Activated CD8-positive, alpha-beta memory T cell treated with anti-CD3 and anti-CD28 coated beads, Interleukin-2, amount 50 U/mL, for 1 hour (primary cell): Measurements from ENCODE around the gene SGPP1.
"Not testable (repeated sequence)": the region's sequence is repeated elsewhere in the genome, so short reads cannot be mapped to it uniquely, and the experiment has no call there.

Experiments used
- DNase-seq: peaks from one replicate; pipeline ENCODE4 v3.0.0-alpha.2; 2020; ENCODE audit errors: extremely low read depth

SGPP1 gene, protein sequence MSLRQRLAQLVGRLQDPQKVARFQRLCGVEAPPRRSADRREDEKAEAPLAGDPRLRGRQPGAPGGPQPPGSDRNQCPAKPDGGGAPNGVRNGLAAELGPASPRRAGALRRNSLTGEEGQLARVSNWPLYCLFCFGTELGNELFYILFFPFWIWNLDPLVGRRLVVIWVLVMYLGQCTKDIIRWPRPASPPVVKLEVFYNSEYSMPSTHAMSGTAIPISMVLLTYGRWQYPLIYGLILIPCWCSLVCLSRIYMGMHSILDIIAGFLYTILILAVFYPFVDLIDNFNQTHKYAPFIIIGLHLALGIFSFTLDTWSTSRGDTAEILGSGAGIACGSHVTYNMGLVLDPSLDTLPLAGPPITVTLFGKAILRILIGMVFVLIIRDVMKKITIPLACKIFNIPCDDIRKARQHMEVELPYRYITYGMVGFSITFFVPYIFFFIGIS

DNA sequence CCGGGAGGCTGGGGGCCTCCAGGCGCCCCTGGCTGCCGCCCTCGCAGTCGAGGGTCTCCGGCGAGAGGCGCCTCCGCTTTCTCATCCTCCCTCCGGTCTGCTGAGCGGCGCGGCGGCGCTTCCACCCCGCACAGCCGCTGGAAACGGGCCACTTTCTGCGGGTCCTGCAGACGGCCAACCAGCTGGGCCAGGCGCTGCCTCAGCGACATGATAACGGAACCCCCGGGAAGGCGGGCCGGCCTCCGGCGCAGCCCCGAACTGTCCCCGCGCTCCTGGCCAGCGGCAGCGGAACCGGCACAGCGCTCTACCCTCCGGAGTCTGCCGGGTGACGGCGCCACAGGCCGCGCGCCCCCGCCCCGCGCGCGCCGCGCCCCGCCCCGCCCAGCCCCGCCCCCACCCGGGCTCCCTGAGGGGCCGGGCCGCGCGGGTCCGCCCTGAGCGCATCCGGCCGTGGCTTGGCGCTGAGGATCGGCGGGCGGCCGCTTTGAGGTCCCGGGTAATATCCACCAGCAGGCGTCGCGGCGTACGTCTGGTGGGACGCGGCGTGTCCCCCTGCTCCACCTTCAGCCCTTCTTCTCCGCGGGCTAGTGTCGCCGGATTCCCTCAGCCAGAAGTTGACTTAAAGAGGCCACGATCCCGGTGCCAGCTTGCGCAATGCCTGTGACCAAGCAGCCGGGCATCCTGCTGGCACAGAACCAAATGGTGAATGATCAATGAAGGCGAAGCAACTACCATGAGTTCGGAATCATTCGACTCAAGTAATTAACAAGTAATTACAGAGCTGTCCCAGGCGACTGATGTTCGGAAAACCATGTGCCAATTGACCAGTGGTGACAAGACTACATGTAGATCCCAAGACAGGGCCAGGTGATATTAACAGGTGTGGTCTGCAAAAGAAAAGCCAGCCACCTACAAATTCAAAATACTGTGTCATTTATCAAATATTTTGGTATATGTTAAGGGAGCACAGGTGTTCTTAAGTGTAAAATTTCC, at the start of gene SGPP1:
Gene SGPP1 (minus strand): TSS at position 330 of the 993 bp plus-strand sequence. CDS start 121 bp downstream, at position 209.
- DNase-seq = peak; percentile 34

DNA sequence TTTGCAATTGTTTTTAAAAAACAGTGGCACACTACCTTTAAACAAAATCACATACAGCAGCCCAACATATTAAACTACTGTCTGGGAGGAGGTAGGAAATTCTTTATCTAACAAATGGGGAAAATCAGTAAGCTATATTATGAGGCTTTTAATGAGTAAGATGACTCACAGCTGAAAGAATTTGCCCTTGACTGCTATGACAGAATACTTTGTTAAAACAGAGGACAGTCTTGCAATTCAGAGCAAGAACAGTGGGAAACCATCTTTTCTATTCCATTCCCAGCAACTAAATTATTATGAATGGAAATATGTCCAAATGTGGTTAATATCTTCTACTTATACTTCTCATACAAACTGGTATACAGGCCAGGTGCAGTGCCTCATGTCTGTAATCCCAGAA, 49.2 kb upstream of the SGPP1 start:
- no peak for DNase-seq

DNA sequence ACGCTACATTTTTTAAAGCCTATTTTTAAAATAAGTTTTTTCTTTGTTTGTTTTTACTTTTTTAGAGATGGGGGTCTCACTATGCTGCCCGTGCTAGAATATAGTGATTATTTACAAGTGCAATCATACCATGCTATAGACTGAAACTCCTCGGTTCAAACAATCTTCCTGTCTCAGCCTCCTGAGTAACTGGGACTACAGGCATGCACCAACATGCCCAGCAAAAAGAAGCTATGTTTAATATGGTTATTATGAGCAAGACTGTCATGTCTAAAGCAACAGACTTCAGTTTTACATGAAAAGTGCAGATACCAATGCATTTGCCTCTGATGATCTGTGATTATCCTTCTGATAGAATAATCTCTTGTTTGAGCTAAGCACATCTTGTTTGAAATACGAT, 45.6 kb upstream of the SGPP1 start:
- DNase-seq = no peak

DNA sequence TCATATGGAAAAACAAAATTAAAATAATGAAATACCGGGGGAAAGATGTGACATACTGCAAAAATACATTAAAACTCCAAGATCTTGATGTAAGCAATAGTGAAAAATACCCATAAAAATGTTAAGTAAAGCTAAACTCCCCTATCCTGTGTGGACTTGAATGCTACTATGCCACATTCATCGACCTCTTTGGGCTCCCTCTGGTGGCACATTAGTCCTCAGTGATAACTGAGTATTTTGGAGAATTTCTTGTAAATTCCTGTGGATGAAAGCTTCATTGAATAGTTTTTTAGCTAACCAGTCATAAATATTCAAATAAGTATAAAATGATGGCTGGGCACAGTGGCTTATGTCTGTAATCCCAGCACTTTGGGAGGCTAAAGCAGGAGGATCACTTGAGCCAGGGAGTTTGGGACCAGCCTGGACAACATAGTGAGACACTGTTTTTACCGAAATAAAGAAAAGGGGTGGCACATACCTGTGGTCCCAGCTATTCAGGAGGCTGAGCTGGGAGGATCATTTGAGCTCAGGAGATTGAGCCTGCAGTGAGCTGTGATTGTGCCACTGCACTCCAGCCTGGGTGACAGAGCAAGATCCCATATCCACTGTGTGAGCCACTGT, 42.4 kb upstream of the SGPP1 start:
- peak; percentile 16 for DNase-seq

DNA sequence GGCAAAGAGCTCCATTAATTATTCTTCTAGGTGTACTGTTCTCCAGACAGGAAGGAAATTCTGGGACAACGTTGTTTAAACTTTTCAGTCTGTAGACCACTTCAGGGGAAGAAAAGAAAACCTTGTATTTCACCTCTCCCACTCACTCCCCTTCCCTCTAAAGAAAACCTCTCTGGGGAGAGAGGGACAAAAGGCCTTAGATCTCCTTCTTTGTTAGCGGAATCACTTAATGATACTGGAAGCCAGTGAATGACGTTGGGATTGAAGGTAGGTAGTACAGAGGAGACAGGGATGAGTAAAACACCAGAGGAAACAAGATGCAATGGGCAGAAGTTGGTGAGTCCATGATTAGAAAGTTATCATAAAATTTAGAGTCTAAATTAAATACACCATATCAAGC, 38.7 kb upstream of the SGPP1 start:
- no peak for DNase-seq

DNA sequence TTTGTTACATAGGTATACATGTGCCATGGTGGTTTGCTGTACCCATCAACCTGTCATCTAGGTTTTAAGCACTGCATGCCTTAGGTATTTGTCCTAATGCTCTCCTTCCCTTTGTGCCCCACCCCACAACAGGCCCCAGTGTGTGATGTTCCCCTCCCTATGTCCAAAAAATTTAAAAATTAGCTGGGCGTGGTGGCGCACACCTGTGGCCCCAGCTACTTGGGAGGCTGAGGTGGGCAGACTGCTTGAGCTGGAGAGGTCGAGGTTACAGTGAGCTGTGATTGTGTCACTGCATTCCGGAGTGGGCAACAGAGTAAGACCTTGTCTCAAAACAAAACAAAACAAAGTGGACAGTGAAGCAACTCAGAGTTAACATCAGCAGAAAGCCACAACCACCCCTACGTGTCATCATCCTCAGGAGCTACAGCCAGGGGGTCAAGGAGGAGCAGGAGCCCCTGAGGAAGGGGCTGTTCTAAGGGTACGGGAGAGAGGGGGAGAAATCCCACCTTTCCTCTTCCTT, 36.8 kb upstream of the SGPP1 start:
- DNase-seq = no peak

DNA sequence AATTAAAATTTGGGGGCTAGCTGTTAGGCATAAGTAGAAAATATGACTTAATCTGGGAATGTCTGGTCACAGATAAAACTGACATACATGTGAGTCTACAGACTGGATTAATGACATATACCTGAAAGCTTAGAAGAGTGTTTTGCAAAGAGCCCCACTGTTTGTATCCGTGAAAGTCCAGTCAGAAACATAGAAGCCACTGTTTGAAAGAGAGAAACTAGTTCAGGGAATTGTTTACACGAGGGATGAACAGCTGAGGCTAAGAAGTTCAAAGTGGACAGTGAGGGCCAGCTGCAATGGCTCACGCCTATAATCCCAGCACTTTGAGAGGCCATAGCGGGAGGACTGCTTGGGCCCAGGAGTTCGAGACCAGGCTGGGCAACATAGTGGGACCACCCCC, 36.2 kb upstream of the SGPP1 start:
- no peak for DNase-seq

DNA sequence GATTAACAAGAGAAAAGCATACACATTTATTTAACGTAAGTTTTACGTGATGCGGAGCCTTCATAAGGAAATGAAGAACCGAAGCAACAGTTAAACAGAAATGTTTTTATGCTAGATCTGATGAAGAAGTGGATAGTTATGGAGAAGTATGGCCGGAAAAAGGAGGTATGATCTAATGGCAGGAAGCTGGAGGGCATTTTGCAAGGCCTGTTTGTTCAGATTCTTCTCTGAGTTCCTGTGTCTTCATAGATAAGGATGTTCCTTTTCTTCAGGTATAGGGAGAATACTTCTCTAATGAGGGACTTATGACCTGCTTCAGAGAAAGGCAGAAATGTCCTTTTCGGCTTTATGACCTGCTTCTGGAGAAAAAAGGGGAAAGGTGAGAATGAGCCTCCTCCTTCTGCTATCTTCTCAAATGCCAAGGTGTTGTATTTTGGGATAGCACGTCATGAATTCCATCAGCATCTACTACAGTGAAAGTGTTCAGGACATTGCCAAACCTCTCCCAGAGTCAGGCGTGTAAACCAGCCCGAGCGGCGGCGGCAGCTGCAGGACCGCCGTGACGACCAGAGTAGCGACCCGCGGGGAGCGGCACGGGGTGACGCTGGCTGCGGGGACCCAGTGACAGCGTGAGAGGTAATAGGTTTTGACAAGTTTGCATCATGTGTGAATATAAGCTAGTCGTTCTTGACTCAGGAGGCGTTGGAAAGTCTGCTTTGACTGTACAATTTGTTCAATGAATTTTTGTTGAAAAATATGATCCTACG, 33.7 kb upstream of the SGPP1 start:
- no peak for DNase-seq

DNA sequence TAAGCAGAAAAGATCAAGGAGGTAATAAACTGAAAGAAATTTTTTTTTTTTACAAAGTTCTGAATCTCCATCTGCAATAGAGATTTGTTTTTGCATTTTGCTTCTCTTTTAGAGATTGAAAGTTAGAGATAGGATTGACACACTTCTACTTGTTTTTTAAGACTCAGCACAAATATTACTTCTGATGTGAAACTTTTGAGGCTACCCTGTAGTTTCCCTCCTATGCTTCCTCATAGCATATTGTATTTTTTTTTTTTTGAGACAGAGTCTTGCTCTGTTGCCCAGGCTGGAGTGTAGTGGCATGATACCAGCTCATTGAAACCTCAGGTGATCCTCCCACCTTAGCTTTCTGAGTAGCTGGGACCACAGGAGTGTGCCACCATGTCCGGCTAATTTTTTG, 32.1 kb upstream of the SGPP1 start:
- no peak for DNase-seq

DNA sequence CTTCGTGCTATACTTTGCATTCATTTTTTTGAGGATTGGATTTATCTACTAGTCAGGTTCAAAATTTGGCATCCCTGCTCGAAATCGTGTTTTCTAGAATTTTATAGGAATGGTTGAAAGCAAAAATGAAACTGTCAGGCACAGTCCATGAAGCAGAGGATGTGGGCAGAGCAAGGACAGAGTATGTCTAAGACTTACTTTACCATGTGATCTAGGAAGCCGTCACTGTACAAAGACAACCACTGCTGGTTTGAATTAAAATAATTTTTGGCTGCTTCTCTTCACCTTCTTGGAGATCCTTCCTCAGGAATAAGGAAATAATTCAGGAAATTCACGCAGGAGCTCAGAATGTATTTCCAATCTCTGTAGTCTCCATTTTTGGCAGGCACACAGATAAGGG, 31.6 kb upstream of the SGPP1 start:
- DNase-seq = no peak

DNA sequence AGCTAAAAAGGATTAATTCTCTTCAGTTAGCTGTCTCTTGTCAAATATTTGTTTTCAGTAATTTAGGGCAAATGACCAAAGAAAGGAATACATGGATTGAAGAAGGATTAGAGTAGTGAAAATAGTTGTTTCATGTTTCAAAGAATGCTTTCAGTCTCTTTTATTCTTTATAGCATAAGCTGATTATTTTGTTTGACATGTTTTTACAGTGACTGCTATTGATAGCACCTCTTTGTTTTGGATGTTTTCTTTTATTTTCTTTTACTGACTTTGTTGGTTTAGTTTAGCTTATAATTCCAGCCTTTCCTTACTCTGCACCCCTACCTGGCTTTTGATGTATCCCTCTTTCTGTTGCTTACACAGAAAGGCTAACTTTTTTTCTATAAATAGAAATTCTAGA, 29.3 kb upstream of the SGPP1 start:
- no peak for DNase-seq

DNA sequence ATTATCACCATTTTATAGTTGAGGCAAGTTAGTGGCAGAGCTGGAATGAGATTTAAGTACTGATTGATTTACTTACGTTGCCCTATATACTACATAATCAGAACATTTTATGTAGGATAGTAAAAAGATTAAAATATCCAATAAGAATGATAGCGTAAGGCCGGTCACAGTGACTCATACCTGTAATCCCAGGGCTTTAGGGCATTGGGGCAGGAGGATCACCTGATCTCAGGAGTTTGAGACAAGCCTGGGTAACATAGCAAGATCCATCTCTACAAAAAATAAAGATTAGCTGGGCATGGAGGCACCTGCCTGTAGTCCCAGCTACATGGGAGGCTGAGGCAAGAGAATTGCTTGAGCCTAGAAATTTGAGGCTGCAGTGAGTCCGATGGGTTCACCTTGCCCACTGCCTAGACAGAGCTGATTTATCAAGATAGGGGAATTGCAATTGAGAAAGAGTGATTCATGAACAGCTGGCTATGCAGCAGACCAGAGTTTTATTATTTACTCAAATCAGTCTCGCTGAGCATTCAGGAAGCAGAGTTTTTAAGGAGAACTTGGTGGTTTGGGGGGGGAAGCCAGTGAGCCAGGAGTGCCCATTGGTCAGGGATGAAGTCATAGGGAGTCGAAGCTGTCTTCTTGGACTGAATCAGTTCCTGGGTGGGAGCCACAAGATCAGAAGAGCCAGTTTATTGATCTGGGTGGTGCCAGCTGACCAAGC, 24.7 kb upstream of the SGPP1 start:
- no peak for DNase-seq

DNA sequence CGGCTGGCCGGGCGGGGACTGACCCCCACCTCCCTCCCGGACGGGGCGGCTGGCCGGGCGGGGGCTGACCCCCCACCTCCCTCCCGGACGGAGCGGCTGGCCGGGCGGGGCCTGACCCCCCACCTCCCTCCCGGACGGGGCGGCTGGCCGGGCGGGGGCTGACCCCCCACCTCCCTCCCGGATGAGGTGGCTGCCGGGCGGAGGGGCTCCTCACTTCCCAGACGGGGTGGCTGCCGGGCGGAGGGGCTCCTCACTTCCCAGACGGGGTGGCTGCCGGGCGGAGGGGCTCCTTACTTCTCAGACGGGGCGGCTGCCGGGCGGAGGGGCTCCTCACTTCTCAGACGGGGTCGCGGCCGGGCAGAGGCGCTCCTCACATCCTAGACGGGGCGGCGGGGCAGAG, 23.2 kb upstream of the SGPP1 start:
- not testable (repeated sequence) for DNase-seq

DNA sequence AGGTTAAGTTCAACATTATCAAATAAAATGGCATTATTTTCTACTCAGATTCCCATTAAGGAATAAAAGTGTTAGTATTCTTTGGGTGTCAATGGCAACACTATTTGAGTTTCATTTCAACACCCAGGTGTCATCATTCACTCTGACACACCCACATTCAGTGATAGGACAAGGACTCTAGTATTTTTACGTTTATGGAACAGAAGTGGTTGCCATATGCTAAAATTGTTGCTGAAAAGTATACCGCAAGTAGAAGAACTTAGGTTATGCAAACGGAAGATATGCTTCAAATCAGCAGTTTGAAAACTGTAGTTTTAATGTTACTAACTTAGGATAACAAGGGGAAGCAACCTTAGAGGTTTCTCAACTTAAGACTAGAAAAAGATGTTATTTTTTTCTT, 20.0 kb upstream of the SGPP1 start:
- no peak for DNase-seq

DNA sequence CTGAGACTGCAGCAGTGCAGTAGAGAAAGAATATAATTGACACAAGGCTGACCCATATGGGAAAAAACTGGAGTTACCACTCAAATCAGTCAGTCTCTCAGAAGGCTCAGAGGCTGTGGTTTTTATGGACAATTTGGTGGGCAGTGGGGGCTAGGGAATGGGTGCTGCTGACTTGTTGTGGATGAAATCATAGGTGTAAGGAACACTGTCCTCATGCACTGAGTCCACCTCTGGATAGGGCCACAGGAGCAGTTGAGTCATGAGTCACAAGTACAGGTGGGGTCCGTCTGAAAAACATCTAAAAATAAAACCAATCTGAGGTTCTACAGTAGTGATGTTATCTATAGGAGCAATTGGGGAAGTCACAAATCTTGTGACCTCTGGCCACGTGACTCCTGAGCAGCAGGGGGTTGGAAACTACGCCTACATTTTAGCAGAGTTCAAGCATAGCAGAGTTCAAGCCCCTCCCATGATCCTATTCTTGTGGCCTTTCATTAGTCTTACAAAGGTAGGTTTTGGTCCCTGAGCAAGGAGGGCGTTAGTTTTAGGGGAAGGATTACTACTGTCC, 18.1 kb upstream of the SGPP1 start:
- DNase-seq = no peak

DNA sequence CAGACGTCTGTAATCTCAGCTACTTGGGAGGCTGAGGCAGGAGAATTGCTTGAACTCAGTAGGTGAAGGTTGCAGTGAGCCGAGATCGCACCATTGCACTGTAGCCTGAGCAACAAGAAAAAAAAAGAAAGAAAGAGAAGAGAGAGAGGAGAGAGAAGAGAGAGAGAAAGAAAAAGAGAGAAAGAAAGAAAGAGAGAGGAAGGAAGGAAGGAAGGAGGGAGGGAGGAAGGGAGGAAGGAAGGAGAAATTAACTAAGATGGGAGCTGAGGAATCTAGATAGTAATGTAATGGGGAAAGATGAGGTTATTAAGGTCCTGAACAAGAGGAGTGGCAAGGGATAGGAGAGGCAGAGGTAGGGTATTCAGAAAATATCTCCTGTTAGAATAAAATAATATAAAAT, 17.4 kb upstream of the SGPP1 start:
- no peak for DNase-seq

DNA sequence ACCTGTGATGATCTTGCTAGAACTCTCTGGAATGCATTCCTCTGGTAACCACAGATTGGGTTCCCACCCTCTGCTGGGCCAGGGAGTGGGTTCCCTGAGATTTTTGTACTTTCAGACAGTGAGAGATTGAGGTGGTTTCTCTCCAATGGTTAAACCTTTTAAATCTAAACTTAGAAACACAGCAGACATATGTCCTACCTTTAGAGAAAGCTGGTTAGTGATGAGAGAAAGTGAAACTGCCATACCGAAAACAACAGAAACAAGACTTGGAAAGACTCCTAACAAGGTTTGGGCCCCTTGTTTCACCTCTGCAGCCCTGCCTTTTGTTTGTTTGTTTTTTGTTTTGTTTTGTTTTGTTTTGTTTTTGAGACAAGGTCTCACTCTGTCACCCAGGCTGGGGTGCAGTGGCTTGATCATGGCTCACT, 9.7 kb upstream of the SGPP1 start:
- DNase-seq = no peak

DNA sequence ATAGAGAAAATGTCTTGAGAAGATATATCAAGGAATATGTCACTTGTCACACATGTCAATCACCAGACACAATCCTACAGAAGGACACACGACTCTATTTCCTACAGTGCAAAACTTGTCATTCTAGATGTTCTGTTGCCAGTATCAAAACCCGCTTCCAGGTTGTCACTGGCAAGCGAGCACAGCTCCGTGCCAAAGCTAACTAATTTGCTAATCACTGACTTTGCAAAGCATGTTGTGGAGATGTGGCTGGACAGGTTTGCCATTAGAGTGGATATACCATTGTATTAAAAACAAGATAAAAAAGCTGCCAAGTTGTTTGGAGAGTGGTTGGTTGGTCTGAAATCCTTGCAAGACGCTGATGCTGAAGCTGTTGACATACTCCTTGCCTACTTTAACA, 7.9 kb upstream of the SGPP1 start:
- no peak for DNase-seq

DNA sequence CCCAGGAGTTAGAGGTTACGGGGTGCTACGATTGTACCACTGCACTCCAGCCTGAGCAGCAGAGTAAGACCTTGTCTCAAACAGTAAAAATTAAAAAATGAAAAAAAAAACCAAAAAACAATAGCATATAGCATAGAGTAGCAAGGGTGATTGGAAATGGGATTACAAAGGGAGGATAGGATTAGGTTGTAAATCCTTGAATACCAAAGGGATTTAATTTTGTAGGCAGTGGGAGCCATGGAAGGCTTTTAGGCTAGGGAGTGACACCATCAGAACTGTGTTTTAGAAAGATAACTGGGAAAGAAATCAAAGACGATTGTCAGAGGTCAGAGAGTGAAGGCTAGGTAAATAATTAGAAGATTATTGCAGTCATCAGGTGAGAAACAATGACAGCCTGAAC, 2.8 kb upstream of the SGPP1 start:
- DNase-seq = no peak

DNA sequence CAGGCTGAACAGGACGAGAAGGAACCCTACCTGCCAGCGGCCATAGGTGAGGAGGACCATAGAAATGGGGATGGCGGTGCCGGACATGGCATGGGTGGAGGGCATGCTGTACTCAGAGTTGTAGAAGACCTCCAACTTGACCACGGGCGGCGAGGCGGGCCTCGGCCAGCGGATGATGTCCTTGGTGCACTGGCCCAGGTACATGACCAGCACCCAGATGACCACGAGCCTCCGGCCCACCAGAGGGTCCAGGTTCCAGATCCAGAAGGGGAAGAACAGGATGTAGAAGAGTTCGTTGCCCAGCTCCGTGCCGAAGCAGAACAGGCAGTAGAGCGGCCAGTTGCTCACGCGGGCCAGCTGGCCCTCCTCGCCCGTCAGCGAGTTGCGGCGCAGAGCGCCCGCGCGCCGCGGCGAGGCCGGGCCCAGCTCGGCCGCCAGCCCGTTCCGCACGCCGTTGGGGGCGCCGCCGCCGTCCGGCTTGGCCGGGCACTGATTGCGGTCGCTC, 582 bp downstream of the SGPP1 start:
- no peak for DNase-seq
